ENCODE data around the gene PIH1D2.
"Not testable (repeated sequence)": the region's sequence is repeated elsewhere in the genome, so short reads cannot be mapped to it uniquely, and the experiment has no call there.

Gene PIH1D2

DNA sequence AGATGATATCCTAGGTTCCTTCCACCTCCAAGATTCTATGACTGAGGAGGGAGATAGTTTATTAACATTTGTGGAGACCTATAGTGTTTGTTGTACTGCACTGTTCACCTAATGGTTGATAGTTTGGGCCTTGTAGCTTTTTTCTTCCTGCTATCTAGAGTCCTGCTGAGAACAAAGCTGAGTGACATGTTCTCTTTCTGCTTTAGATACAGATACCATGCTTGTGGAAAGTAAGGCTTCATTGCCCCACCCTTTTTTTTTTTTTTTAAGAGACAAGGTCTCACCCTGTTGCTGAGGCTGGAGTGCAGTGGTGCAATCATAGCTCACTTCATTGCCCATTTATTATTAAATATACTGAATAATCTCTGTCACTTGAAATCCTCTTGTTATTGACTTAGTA, 36.3 kb downstream of the PIH1D2 start:
- TF ChIP-seq, protein P1, sequence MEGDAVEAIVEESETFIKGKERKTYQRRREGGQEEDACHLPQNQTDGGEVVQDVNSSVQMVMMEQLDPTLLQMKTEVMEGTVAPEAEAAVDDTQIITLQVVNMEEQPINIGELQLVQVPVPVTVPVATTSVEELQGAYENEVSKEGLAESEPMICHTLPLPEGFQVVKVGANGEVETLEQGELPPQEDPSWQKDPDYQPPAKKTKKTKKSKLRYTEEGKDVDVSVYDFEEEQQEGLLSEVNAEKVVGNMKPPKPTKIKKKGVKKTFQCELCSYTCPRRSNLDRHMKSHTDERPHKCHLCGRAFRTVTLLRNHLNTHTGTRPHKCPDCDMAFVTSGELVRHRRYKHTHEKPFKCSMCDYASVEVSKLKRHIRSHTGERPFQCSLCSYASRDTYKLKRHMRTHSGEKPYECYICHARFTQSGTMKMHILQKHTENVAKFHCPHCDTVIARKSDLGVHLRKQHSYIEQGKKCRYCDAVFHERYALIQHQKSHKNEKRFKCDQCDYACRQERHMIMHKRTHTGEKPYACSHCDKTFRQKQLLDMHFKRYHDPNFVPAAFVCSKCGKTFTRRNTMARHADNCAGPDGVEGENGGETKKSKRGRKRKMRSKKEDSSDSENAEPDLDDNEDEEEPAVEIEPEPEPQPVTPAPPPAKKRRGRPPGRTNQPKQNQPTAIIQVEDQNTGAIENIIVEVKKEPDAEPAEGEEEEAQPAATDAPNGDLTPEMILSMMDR (IDR thresholded peaks at IDR 0.05; ENCODE audit: low read length): no peak
- TF ChIP-seq EZH2phosphoT487 (IDR thresholded peaks at IDR 0.05; ENCODE audit: low read length) (no peak), EZH2 (optimal IDR thresholded peaks at IDR 0.05; ENCODE audit: low read depth, low read length) (no peak)
- Histone ChIP-seq H3K9me2 (replicated peaks; ENCODE audit: insufficient read depth, low read length) (no peaks in the 10 kb centered on the region), H3K4me1 (ENCODE audit: low read length) (no peaks in the 10 kb centered on the region), H3K9ac (ENCODE audit: low read length) (no peak overlapping the region), H3F3A (ENCODE audit: insufficient read depth, low read length) (no peaks in the 10 kb centered on the region), H4K20me1 (ENCODE audit: insufficient read depth, low read length) (no peaks in the 10 kb centered on the region), H3K4me2 (ENCODE audit: low read depth, low read length) (no peak overlapping the region), H3K9me3 (replicated peaks; ENCODE audit: insufficient read depth, low read length) (no peaks in the 10 kb centered on the region), H3K27ac (ENCODE audit: low read length) (no peak overlapping the region), H2AFZ (ENCODE audit: low read length) (no peak overlapping the region), H3K79me2 (ENCODE audit: low read length) (peaks cover 15% of the 10 kb centered on the region), H3K4me3 (ENCODE audit: low read length) (no peak overlapping the region), H3K36me3 (replicated peaks; ENCODE audit: insufficient read depth, low read length) (peaks cover 10% of the 10 kb centered on the region; the same call in 1 of the 2 replicates), H3K27me3 (replicated peaks; ENCODE audit: insufficient read depth, low read length) (no peaks in the 10 kb centered on the region)
- no peak for DNase-seq

DNA sequence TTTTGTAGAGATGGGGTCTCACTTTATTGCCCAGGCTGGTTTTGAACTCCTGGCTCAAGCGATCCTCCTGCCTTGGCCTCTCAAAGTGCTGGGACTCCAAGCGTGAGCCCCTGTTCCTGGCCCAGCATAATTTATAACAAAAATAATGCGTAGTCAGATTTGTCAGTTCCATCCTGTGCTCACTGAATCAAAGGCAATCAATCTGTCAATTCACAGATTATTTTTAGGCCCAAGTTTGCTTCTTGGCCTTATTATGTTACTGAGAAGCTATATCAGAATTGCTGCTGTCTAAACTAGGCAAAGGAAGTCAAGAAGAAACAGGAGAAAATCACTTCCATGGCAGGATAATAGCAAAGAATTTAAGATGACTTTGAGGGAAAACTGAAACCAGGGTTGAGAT, 39.9 kb downstream of the PIH1D2 start:
- TF ChIP-seq, protein P1 (IDR thresholded peaks at IDR 0.05; ENCODE audit: low read length): no peak
- no peak for TF ChIP-seq EZH2phosphoT487 (IDR thresholded peaks at IDR 0.05; ENCODE audit: low read length)
- TF ChIP-seq EZH2 (optimal IDR thresholded peaks at IDR 0.05; ENCODE audit: low read depth, low read length): no peak

GRCh38 chr11:112029460-112029859, 44.4 kb downstream of the PIH1D2 start:
- Histone ChIP-seq H2AFZ (ENCODE audit: low read length) (no peak overlapping the region), H3K27me3 (replicated peaks; ENCODE audit: insufficient read depth, low read length) (no peaks in the 10 kb centered on the region), H3K9ac (ENCODE audit: low read length) (no peak overlapping the region), H3K4me2 (ENCODE audit: low read depth, low read length) (no peak overlapping the region), H3K79me2 (ENCODE audit: low read length) (peaks cover 23% of the 10 kb centered on the region), H3F3A (ENCODE audit: insufficient read depth, low read length) (peaks cover 2% of the 10 kb centered on the region), H4K20me1 (ENCODE audit: insufficient read depth, low read length) (no peaks in the 10 kb centered on the region), H3K27ac (ENCODE audit: low read length) (no peak overlapping the region), H3K4me3 (ENCODE audit: low read length) (no peak overlapping the region), H3K4me1 (ENCODE audit: low read length) (no peaks in the 10 kb centered on the region), H3K9me3 (replicated peaks; ENCODE audit: insufficient read depth, low read length) (no peaks in the 10 kb centered on the region), H3K36me3 (replicated peaks; ENCODE audit: insufficient read depth, low read length) (0 out of 2 replicates have a peak, but pooled peaks cover 11% of the 10 kb centered on the region), H3K9me2 (replicated peaks; ENCODE audit: insufficient read depth, low read length) (no peaks in the 10 kb centered on the region)
- DNase-seq: no peak
- TF ChIP-seq, protein P1 (IDR thresholded peaks at IDR 0.05; ENCODE audit: low read length): no peak
- TF ChIP-seq EZH2phosphoT487 (IDR thresholded peaks at IDR 0.05; ENCODE audit: low read length) (no peak), EZH2 (optimal IDR thresholded peaks at IDR 0.05; ENCODE audit: low read depth, low read length) (no peak)

More for the DNA sequence above, 39.9 kb downstream of the PIH1D2 start:
- H3K79me2 ChIP-seq (ENCODE audit: low read length): peaks cover 13% of the 10 kb centered on the region; the same call in 1 of the 2 replicates
- H3K9ac ChIP-seq (ENCODE audit: low read length): no peak overlapping the region
- no peaks in the 10 kb centered on the region for H3K4me1 ChIP-seq (ENCODE audit: low read length)
- H3K27me3 ChIP-seq (replicated peaks; ENCODE audit: insufficient read depth, low read length): no peaks in the 10 kb centered on the region
- no peak overlapping the region for H3K4me2 ChIP-seq (ENCODE audit: low read depth, low read length)
- no peaks in the 10 kb centered on the region for H4K20me1 ChIP-seq (ENCODE audit: insufficient read depth, low read length)
- H3K27ac ChIP-seq (ENCODE audit: low read length): no peak overlapping the region
- no peak overlapping the region for H3K4me3 ChIP-seq (ENCODE audit: low read length)
- no peak for DNase-seq
- no peaks in the 10 kb centered on the region for H3K9me3 ChIP-seq (replicated peaks; ENCODE audit: insufficient read depth, low read length)
- no peaks in the 10 kb centered on the region for H3K9me2 ChIP-seq (replicated peaks; ENCODE audit: insufficient read depth, low read length)
- peaks cover 12% of the 10 kb centered on the region; the same call in 1 of the 2 replicates for H3K36me3 ChIP-seq (replicated peaks; ENCODE audit: insufficient read depth, low read length)
- no peaks in the 10 kb centered on the region for H3F3A ChIP-seq (ENCODE audit: insufficient read depth, low read length)
- H2AFZ ChIP-seq (ENCODE audit: low read length): no peak overlapping the region

- DNase-seq; H3K9me2 ChIP-seq (replicated peaks; ENCODE audit: insufficient read depth, low read length); H3K27ac ChIP-seq (ENCODE audit: low read length); H3K4me1 ChIP-seq (ENCODE audit: low read length); H3K4me3 ChIP-seq (ENCODE audit: low read length); H4K20me1 ChIP-seq (ENCODE audit: insufficient read depth, low read length); H3K9me3 ChIP-seq (replicated peaks; ENCODE audit: insufficient read depth, low read length); H3K4me2 ChIP-seq (ENCODE audit: low read depth, low read length); H3K9ac ChIP-seq (ENCODE audit: low read length); H3K27me3 ChIP-seq (replicated peaks; ENCODE audit: insufficient read depth, low read length); H3K36me3 ChIP-seq (replicated peaks; ENCODE audit: insufficient read depth, low read length); H2AFZ ChIP-seq (ENCODE audit: low read length); H3F3A ChIP-seq (ENCODE audit: insufficient read depth, low read length): not testable (repeated sequence)
- peaks cover 18% of the 10 kb centered on the region for H3K79me2 ChIP-seq (ENCODE audit: low read length)
Measured at GRCh38 chr11:112026784-112027410, 46.9 kb downstream of the PIH1D2 start.
